DMS53 treated with DMSO at 0.1 percent for 48 hours (cell line): Measurements from ENCODE around the gene ZFAND3.
A peak's percentile ranks its signal among the peaks of the same experiment; 100 is the strongest.

ENCODE experiments used
- DNase-seq: peaks from one replicate; lab custom pipeline; 2025; ENCODE audit not compliant: unreplicated experiment; lab: John Stamatoyannopoulos, UW

Gene ZFAND3, protein sequence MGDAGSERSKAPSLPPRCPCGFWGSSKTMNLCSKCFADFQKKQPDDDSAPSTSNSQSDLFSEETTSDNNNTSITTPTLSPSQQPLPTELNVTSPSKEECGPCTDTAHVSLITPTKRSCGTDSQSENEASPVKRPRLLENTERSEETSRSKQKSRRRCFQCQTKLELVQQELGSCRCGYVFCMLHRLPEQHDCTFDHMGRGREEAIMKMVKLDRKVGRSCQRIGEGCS

DNA sequence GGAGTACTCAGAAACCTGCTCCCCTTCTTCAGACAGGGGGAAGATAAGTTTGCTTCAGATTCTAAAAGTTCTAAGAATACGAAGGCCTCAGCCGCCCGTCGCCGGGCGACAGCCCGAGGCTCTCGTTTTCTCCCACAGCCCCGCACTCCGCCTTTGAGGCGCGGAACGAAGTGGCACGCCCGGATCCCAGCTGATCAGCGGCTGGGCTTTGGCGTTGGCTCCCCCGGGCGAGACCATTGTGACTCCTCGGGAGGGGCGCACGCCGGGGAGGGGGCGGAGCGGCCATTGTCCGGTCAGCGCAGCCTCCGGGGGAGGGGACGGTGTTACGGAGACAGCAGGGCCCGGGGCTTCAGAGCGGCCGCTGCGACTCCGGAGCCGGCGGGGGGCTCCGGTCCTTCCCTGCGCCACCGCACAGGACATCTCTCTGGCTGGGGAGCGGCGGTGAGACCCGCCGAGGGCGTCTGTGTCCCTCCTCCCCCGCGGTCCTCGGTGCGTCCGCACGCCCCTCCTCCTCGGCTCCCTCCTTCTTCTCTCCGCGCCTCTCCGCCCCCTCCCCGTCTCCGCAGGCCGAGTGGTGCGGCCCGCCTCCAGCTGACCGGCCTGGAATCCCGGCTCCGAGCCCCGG lies at the start of gene ZFAND3:
TSS of gene ZFAND3 (plus strand) at position 551 of the 625 bp plus-strand sequence. CDS start 219 bp downstream, outside the sequence.
- DNase-seq, result peak; percentile 81

DNA sequence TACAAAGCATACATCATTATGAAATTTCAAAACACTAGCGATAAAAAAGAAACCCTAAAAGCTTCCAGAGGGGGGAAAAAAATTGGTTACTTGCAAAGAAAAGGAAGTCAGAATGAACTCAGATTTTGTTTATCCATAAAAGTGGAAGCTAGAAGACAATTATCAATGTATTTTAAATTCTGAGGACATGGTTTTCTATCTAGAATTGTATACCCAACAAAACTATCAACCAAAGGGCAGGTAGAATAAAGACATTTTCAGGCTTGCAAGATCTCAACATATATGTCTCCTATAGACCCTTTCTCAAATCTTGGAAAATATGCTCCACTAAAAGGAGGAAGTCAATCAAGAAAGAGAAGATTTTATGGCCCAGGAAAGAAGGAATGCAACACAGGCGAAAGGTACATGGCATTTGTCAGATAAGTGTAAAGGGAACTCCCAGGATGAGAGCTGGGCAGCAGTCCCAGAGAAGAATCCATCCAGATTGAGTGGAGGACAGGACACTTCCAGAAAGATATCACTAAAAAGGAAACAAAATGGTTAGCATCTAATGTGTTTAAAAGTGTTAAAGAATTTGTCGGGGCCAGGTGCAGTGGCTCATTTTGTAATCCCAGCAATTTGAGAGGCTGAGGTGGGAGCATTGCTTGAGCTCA lies 45.4 kb upstream of the ZFAND3 start:
- no peak for DNase-seq

DNA sequence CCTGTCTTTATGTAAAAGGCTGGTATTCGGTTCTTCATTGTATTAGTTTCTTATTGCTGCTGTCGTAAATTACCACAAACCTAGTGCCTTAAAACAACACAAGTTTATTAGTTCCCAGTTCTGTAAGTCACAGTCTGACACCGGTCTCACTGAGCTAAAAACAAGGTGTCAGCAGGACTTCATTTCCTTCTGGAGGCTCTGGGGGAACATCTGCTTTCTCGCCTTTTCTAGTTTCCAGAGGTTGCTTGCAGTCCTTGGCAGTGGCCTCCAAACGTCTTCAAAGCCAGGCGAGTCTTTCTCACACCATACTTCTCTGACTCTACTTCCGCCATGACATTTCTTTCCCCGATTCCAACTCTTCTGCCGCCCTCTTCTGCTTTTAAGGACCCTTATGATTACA lies 43.0 kb upstream of the ZFAND3 start:
- no peak for DNase-seq

DNA sequence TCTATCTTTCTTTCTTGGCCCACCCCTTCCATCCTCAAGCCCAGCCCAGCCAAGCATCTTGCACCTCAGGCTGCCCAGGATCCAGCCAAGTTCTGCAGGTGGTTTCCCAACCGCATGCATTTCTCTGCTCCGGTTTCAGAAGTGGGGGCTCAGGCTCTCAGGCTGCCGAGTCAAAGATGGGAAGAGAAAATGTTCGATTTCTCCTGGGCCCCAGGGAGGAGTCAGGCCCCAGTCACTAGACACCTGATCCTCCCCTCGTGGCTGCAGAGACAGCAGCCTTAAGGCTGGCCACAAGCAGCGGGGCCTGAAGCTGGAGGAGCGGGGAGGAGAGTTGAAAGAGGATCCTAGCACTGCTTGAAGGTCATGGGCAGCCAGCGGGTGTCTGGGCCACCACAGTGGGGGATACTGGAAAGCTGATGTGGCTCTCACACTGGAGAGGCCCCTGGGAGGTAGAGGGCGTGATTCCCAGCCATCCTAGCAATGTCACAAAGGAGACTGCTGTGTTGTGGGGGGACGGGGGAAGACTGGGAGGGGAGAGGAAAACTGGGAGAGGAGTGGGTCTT lies 42.2 kb upstream of the ZFAND3 start:
- no peak for DNase-seq

DNA sequence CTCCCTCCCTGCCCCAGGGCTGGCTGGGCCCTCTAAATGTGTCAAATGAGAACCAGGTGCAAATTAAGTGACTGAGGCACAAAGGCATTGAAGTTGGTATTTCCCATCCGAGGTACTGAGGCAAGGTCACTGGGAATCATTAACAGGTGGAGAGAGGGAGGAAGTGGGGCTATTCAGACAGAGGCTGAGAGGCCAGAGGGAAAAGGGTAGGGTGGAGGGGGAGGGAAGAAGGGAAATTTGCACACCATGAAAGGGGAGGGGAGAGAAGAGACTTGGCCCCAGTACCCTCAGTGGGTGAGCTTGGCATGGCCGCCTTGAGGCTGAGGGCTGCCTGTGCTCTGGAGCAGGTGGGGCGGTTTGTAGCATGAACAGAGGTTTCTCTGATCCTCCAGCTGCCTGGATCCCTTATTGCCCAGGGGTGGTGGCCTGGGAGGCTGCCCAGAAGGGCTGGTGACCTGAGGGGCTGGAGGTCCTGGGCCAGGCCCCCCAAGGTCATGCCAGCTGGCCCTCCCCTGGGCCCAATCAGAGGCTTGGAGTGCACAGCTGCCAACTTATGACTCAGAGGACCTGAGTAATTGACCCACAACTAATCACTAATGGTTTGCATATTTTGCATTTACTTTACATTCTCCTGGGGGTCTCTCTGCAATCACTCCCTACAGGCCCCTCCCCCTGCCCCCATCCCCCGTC lies 40.3 kb upstream of the ZFAND3 start:
- no peak for DNase-seq

DNA sequence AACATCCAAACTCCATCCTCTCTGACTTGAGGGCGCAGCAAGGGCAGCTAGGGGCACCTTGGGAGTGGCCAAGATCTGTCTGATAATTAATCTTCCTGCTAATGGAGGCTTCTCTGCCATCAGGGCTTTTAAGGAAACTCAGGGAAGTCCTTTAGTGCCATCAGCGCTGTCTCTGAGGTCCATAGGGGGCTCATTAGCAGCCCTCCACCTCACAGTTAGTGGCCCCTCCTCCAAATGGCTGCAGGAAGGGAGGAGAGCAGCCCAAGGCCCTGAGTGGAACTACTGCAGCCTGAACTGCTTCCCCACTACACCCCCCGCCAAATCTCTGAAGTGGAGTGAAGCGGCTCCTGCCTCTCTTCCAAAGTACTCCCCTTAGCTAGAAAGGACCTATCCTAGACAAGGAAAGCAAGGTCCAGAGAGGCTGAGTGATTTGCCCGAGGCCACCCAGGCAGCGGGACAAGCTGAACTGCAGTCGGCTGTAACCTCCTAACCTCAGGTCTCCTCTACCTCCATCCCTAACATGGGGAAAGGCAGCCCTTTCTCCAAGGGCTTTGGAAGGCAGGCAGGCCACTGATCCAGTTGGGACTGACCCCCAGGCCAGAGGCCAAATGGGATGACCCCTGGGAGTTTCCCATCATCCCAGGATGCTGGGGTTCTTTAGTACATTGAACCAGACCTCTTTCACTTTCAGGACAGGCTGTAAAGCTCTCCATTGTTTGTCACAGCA lies 39.5 kb upstream of the ZFAND3 start:
- DNase-seq, result no peak

DNA sequence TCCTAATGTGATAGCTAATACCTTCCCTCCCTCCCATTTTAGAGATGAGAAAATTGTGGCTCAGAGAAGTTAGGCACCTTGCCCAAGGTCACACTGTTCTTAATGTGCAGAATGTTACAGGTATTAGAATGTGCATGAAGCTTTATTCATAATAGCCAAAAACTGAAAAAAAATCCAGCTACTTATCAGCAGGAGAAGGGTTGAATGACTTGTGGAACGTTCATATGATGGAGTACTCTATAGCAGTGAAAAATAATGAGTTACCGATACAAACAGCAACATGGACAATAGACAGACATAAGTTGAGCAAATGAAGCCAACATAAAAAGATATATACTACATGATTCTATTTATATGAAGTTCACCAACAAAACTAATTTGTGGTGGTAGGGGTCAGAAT lies 37.7 kb upstream of the ZFAND3 start:
- DNase-seq, result no peak

DNA sequence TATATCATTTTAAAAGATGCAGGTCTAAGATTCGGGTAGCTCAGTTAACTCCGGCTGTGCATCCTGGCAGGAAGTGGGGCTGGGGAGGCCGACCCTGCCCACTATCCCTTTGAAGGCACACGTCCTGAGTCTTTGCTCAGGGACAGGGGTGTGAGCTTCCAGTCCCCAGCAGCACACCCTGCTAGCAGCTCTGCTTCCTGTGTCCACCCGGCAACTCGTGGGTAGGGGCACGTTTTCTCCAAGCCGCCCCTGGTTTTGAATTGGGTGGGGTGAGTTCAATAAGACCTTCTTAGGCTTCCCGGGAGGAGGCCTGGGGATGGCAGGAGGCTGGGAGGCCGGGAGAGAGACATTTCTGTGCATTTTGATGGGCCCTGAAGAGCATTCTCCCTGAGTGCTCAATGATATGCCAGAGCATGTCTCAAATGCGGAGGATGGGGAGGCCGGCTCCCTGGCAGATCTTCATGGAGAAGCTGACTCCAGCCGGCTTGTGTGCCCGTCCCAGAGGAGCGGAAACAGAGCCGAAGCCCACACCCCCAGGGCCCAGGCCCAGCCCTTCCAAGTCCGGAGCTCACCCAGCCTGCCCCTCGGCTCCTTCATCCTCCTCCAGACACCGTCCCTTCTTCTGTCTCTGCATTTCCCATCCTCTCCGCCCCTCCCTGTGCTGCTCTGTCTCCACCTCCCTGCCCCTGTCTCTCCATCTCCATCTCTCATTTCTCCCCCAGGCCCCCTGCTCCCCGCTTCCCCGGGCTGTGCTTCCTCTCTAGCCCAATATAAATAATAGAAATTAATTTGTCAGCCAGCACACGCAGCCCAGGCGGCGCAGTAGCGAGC lies 36.3 kb upstream of the ZFAND3 start:
- DNase-seq, result peak; percentile 13

DNA sequence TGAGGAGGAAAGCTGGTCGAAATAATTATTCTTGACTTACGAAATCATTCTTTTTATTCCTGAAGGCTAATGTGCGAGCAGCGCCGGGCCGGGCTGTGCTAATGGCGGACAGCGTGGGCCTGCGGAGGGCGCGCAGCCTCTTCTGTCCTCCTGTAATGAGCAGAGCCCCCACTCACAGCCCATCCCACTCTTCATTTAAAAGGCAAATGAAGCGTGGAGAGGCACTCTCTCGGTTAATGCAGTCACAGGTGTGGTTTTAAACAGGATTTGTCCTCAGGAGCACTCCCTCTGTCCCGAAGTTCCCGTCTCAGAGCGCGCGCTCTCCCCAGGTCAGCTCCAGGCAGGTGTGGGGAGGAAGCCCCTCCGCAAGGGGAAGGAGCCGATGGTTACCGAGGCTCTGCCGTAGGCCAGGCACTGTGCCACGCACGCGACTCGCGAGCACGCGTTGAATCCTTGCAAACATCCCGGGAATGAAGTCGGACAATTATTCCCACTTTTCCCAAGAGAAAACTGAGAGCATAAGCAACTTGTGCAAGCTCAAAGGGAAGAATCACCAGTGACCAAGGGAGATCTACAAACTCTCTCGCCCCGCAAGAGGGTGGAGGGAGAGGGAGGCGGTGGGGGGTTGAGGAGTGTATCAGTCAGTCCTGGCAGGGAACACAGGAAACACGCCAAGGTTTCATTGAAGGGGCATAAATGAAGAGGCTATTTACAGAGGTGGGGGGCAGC lies 35.5 kb upstream of the ZFAND3 start:
- DNase-seq, result peak; percentile 12

DNA sequence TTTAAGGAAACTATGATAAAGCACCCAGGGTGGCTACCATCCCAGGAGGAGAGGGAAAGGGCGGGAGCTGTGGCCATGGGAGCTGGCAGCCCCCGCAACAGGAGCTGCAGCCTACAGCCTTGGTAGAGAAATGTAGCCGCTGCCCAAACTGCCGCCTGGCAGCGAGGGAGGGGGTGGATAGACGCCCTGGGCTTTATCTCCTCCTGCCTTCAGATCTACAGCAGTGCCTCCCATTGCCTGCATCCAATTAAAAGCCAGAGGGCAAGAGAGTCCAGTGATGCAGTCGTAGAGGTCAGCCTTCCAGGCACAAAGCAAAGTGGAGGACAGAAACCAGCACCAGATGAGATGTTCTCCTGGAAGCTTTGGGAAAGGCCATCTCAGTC lies 35.0 kb upstream of the ZFAND3 start:
- DNase-seq, result no peak

DNA sequence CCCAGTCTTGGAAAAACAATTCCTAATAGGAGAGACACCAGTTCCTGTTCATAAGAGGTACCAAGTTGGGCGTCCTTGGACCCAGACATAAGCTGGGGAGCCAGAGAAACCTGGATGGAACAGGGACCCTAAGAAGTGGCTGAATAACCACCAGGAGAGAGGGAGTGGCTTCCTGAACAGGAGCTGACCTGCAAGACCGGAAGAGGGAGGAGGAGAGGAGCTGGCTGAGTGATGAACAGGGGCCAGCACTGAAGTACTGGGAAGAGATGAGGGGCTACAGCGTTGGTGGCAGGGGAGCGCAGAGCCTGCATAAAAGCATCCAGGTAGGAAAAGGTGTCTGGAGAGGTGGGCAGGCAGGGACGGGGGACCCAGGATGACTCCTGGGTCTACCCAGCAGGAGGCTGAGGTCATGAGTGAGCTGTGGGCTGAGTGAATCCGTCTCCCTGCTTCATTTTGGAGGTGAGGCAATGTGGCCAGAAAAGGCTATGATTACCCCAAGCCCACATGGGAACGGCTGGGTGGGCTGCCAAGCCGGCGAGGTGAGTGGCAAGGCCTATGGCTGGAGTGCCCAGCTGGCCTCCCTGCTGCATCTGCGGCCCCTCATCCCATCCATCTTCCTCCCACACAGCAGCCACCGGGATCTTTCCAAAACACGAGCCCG lies 34.4 kb upstream of the ZFAND3 start:
- no peak for DNase-seq

DNA sequence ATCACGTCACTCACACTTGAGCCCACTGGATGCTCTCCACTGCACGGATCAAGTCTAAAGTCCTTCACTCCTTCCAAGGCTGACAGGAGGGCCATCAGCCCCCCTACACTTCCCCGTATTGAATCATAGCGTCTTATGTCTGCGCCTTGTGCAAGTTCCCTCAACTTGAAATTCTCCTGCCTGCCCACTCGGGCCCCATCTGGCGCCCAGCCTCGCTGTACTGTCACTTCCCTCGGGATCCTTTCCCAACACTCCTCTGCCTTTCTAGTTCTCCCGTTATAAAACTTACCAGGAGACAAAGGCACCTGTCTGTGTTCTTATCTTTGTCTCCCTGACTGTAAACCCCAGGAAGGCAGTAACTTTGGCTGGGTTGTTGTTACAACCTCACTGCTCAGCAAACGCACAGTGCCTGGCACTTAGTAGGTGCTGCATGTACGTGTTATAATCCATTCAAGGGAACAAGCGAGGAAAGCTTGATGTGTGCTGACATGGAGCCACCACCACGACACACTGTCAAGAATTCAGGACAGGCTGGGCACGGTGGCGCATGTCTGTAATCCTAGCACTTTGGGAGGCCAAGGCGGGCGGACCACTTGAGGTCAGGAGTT lies 33.8 kb upstream of the ZFAND3 start:
- DNase-seq, result no peak

DNA sequence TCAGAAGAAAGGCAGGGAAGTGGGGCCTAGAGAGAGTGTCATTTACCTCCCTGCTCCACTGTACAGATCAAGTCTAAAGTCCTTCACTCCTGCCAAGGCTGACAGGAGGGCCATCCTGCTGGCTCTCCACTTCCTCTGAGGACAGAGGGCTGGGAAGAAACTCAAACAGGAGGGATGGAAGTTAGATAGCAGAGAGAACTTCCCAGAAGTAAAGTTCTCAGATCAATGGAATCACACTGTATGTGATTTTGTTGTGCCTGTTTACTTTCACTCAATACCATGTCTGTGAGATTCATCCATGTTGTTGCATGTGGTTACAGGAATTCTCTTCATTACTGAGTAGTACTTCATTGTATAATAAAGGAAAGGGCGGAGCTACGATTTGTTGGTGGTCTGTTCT lies 32.3 kb upstream of the ZFAND3 start:
- no peak for DNase-seq

DNA sequence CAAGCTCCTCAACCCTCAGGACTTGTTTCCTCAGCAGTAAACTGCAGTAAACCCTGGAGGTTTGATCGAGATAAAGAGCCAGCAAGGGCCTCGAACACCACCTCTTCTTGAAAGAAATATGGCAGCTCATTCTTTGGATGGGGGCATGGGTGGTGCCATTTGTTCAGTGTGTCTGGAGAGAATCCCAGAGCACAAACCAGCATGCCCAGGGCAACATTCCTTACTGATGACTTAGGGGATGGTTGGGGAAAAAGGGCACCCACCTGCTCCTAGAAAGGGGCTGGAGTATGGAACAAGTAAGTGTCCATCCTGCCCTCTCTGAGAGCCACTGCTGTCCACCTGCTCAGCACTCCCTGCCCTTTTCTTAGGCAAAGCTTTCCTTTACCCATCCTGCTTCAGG lies 31.3 kb upstream of the ZFAND3 start:
- no peak for DNase-seq

DNA sequence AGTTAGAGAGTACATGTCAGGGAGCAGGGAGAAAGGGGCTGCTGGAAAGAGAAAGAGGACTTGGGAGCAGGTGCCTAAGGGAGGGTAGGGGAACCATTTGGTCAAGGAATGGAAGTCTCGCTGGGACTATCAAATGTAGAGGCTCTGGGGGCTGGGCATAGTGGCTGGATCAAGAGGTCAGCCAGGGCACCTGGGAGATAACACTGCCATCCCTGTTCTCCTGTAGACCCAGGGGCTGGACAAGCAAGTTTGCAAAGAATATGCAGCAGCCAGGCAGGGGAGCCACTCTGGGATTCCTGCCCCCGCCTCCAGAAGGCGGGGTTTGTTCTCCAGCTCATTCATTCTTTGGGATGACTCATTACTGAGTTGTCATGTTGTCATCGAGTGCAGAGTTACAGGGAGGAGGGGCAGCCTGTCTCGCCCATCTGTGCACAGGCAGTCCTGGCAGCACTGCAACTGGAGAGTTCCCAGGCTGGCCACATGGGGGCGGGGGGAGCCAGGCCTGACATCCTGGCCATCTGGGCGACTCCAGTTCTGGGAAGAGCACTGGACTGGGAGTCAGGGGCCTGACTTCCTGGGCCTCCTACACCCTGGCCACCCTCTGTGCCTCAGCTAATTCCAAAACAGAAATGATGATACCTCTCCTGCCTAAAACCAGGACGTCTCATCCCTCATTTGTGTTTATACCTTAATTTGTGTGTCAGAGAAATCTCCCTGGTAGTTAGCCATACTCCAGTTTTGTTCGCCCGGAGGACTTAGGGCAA lies 28.2 kb upstream of the ZFAND3 start:
- DNase-seq, result peak; percentile 92

DNA sequence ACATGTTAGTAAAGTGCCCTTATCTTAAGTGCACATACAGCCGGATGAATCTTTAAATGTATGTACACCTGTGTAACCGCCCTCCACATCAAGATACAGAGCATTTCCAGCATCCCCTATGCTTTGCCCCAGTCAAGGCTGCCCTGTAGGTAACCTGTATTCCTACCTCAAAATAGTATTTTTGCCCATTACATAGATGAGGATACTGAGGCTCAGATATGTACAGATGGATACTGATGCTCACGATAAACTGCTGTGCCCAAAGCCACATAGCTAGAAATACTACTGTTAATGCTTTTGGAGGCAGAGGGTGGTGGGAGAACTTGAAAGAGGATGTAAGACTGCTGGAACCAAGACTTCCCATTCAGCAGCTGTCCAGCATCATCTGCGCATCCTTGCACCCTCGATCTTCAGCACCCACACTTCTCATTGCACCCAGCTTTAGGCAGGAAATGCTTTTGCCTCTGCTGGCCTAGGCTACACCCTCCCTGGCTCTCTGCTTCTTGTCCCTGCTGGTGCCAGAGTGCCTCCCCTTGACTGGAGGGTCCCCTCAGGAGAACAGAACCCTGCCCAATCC lies 27.0 kb upstream of the ZFAND3 start:
- DNase-seq, result no peak

DNA sequence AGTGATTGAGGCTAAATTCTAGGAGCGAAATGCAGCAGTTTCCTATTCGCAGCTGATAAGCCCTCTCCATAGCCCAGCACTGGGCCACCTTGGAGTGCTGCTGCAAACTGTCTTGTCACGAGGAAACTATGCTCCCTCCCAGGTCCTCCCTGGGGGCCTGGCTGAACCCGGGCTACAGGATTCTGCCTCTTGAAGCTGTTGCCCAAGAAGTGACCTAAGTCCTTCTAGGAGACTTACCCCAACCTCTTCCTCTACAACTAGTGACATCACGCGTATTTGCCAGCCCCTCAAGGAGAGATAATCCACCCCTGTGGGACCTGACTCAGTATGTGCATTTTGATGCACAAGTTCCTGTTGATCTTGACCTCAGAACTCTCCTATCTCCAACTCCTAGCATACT lies 26.5 kb upstream of the ZFAND3 start:
- DNase-seq, result no peak
